Endothelial cell (in vitro differentiated cells): ENCODE measurements around the gene IL20. TPM values are rescaled to one million over a fixed set of nuclear protein-coding genes. Genes with fewer than 3 reads are reported as not detected.

Source experiments
- DNase-seq: peaks from one replicate; pipeline ENCODE4 v3.0.0; 2021; ENCODE audit warnings: low spot score
- H3K27ac Mint-ChIP-seq: one replicate; pipeline ENCODE4 v1.8.0; 2021; ENCODE audit warnings: mixed read lengths, inconsistent platforms; ENCODE audit not compliant: unreplicated experiment
- H3K27me3 Mint-ChIP-seq: one replicate; pipeline ENCODE4 v1.8.0; 2021; ENCODE audit warnings: mild to moderate bottlenecking, moderate library complexity, mixed read lengths, inconsistent platforms; ENCODE audit not compliant: unreplicated experiment
- H3K36me3 Mint-ChIP-seq: one replicate; pipeline ENCODE4 v1.8.0; 2021; ENCODE audit warnings: mild to moderate bottlenecking, low read depth, mixed read lengths, inconsistent platforms; ENCODE audit not compliant: unreplicated experiment
- H3K4me1 Mint-ChIP-seq: one replicate; pipeline ENCODE4 v1.8.0; 2021; ENCODE audit warnings: mild to moderate bottlenecking, mixed read lengths, inconsistent platforms; ENCODE audit not compliant: unreplicated experiment
- H3K4me3 Mint-ChIP-seq: one replicate; pipeline ENCODE4 v1.8.0; 2021; ENCODE audit warnings: mild to moderate bottlenecking, mixed read lengths, inconsistent platforms; ENCODE audit not compliant: unreplicated experiment
- H3K9me3 Mint-ChIP-seq: one replicate; pipeline ENCODE4 v1.8.0; 2021; ENCODE audit warnings: mixed read lengths, inconsistent platforms; ENCODE audit not compliant: unreplicated experiment
- total RNA-seq: library from RNA; stranded (reverse); fragmentation: NEBNext Ultra II Directional; extraction: Animal tissue kit (Norgen Biotek cat#: 25700); gene quantifications from one replicate; pipeline ENCODE4 v1.2.1, GENCODE V29; 2021; ENCODE audit not compliant: unreplicated experiment
- TF ChIP-seq, protein P1 (sequence below): fragments of 200-600 bp; sonication (generic); IDR thresholded peaks from one replicate; pipeline ENCODE4 v1.5.0; 2021; ENCODE audit warnings: antibody characterized with exemption; ENCODE audit not compliant: unreplicated experiment

Gene IL20
- total RNA-seq, 1 donor from 2014 or later, result not detected

DNA sequence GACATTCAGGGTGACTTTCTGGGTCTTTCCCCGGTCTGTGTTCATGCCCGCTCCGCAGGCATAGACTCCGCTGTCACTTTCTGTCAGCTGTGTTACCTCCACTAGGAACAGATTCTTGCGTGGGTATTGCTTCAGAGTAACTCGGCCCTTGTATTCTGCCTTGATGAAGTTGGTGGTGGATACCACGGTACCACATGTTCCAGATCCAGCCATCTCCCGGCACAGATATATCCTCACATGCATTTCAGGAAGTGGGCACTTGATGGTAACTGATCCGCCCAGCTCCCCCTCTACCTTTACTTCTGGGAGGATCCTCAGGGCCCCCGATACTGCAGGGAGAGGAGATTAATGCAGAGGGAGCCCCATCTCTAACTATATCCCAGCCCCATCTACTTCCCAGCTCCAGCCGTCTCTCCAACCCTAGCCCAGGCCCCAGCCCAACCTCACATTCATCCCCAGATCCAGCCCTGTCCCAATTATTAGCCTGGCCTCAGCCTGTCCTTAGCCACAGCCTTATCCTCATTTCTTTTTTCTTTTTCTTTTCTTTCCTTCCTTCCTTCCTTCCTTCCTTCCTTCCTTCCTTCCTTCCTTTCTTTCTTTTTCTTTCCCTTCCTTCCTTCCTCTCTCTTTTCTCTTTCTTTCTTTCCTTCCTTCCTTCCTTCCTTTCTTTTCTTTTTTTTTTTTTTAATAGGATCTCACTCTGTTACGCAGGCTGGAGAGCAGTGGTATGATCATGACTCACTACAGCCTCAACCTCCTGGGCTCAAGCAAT, 48.5 kb downstream of the IL20 start:
- no peaks in the 10 kb centered on the region for H3K9me3 Mint-ChIP-seq
- no peak overlapping the region for H3K4me3 Mint-ChIP-seq
- H3K27ac Mint-ChIP-seq, result no peak overlapping the region
- no peak for DNase-seq
- peaks cover 7% of the 10 kb centered on the region for H3K27me3 Mint-ChIP-seq
- H3K36me3 Mint-ChIP-seq, result no peaks in the 10 kb centered on the region
- TF ChIP-seq, protein P1, sequence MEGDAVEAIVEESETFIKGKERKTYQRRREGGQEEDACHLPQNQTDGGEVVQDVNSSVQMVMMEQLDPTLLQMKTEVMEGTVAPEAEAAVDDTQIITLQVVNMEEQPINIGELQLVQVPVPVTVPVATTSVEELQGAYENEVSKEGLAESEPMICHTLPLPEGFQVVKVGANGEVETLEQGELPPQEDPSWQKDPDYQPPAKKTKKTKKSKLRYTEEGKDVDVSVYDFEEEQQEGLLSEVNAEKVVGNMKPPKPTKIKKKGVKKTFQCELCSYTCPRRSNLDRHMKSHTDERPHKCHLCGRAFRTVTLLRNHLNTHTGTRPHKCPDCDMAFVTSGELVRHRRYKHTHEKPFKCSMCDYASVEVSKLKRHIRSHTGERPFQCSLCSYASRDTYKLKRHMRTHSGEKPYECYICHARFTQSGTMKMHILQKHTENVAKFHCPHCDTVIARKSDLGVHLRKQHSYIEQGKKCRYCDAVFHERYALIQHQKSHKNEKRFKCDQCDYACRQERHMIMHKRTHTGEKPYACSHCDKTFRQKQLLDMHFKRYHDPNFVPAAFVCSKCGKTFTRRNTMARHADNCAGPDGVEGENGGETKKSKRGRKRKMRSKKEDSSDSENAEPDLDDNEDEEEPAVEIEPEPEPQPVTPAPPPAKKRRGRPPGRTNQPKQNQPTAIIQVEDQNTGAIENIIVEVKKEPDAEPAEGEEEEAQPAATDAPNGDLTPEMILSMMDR, result no peak
- H3K4me1 Mint-ChIP-seq, result peaks cover 1% of the 10 kb centered on the region

DNA sequence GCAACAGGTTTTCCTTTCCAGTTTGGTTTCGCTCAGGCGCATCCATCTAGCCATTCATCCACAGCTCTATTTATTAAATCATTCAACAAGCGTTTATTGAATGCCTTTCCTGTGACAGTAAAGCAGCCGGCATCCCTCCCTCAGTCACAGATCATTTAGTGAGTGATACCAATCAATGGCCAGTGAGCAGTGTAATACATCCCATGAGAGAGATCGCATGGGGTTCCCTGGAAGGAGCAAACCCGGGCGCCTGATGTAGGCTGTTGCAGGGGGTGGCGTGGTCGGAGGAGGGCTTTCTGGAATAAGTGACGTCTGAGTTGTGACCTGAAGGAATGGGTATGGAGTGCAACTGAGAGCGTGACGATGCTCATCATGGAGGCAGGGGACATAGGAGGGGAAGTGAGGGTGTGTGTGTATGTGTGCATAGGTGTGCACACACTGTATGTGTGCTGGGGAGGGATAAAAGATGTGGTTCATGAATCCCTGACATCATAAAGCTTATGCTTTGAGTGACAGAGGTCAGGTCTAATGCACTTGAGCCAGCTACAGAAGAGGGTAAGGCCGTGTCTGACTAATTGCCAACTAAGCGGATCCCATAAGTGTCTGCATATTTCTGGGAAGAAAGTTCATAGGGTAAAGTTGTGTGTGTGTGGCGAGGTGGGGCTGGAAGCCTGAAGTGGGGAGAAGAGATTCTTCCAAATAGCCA, 49.8 kb downstream of the IL20 start:
- Mint-ChIP-seq H3K27ac (no peak overlapping the region), H3K36me3 (no peaks in the 10 kb centered on the region), H3K4me3 (no peak overlapping the region), H3K9me3 (no peaks in the 10 kb centered on the region), H3K4me1 (no peaks in the 10 kb centered on the region), H3K27me3 (peaks cover 7% of the 10 kb centered on the region)
- TF ChIP-seq, protein P1, result no peak
- DNase-seq, result no peak

DNA sequence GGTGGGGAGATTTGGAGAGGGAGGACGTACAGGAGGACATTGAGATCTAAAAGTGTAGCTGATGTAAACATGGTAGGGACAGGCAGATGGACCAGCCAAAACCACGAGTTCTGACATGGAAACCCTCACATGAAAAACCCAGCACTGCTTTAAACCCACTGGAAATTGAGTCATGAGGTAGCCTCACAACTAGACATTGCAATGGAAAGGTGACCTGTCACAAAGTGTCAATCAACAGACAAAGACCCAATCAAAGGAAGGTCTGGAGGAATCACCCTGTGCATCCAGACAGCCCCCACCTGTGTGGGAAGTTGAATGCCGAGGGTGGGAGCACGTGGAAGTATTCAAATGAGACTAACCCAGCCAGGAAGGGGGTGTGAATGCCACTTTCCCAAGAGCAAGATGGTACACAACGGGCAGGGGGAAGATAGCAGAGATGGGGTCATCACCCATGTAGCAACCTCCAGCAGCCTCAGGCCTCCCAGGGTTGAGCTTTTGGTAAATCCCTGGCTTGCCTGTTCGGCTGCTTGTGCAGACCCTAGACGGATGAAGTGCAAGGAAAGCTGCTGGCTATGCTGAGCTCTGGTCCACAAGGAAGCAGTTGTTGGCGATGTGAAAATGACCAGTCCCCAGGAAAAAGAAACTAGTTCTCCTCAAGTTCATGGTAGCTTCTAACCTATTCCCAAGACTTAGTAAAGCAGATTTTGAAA, 50.7 kb downstream of the IL20 start:
- Mint-ChIP-seq H3K27ac (no peak overlapping the region), H3K36me3 (no peaks in the 10 kb centered on the region), H3K27me3 (peaks cover 7% of the 10 kb centered on the region), H3K4me3 (no peak overlapping the region), H3K4me1 (peaks cover 8% of the 10 kb centered on the region), H3K9me3 (no peaks in the 10 kb centered on the region)
- TF ChIP-seq, protein P1, result no peak
- no peak for DNase-seq

DNA sequence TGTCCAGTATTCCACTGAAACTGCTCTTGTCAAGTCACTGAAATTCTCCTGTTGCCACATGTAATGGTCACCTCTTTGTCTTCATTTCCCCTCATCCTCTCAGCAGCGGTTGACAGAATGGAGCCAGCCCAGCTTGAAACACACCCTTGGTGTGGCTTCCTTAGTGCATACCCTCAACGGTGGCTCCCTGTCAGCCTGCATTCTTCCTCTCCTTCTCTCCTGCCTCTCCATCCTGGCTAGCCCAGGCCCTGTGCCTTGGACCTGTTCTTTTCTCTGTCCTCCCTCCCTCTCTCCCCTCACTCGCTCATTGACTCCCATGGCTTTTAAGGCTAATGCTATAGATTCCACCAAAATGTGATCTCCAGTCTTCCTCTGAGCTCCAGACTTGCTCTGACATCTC, 52.7 kb downstream of the IL20 start:
- no peak for DNase-seq
- H3K4me1 Mint-ChIP-seq, result peaks cover 10% of the 10 kb centered on the region
- TF ChIP-seq, protein P1, result no peak
- H3K4me3 Mint-ChIP-seq, result no peak overlapping the region
- H3K27me3 Mint-ChIP-seq, result peaks cover 7% of the 10 kb centered on the region
- no peak overlapping the region for H3K27ac Mint-ChIP-seq
- no peaks in the 10 kb centered on the region for H3K36me3 Mint-ChIP-seq
- H3K9me3 Mint-ChIP-seq, result no peaks in the 10 kb centered on the region

Other genes starting within 250 kb of the IL20 start
- gene DYRK3, start 230.1 kb upstream of the IL20 start, total RNA-seq, result 3.2 TPM
- 109 TPM for gene MAPKAPK2, start 180.7 kb upstream of the IL20 start, total RNA-seq
- not detected for gene IL19, start 94.8 kb upstream of the IL20 start, total RNA-seq
- not detected for gene IL10, start 93.1 kb upstream of the IL20 start, total RNA-seq
- not detected for gene IL24, start 31.8 kb downstream of the IL20 start, total RNA-seq
- 8.4 TPM for gene FCMR, start 56.3 kb downstream of the IL20 start, total RNA-seq
- gene PIGR, start 80.8 kb downstream of the IL20 start, total RNA-seq, result not detected
- not detected for gene FCAMR, start 104.8 kb downstream of the IL20 start, total RNA-seq
- gene C1orf116, start 167.1 kb downstream of the IL20 start, total RNA-seq, result 0.08 TPM
- gene YOD1, start 185.6 kb downstream of the IL20 start, total RNA-seq, result 9.0 TPM
- 8.9 TPM for gene PFKFB2, start 187.7 kb downstream of the IL20 start, total RNA-seq
- 6.6 TPM for gene C4BPB, start 223.2 kb downstream of the IL20 start, total RNA-seq
- gene C4BPA, start 238.6 kb downstream of the IL20 start, total RNA-seq, result not detected